Transverse colon (tissue), 4 donors: Measurements from ENCODE around the gene ZMIZ1. TPM values are rescaled to one million over a fixed set of nuclear protein-coding genes. Genes with fewer than 3 reads are reported as not detected.

Experiments used
- DNase-seq: peaks from one replicate; pipeline ENCODE4 v3.0.0-alpha.2; 2019
- H3K27ac ChIP-seq, 4 donors: fragments of 200-600 bp; sonication (generic); 2 replicates each; pipeline ENCODE4 v1.5.1; 2016 to 2018; ENCODE audit warnings: inconsistent platforms in 4 of 4
- H3K27me3 ChIP-seq: fragments of 200-600 bp; sonication (generic); 2 replicates; pipeline ENCODE4 v1.5.1; 2017; ENCODE audit warnings: inconsistent platforms
- H3K36me3 ChIP-seq, 4 donors: fragments of 200-600 bp; sonication (generic); 2 replicates each; pipeline ENCODE4 v1.5.1; 2017 to 2019; ENCODE audit warnings: inconsistent platforms in 4 of 4
- H3K4me1 ChIP-seq, 4 donors: fragments of 200-600 bp; sonication (generic); 2 replicates each; pipeline ENCODE4 v1.5.1; 2017 to 2020; ENCODE audit warnings: inconsistent platforms in 4 of 4
- H3K4me3 ChIP-seq, 4 donors: fragments of 200-600 bp; sonication (generic); 1 replicate in 1 of 4; 2 replicates in 3 of 4; pipeline versions ENCODE4 v1.5.1 to v1.6.1; 2017 to 2019; ENCODE audit warnings: inconsistent platforms in 4 of 4
- H3K9me3 ChIP-seq, 2 donors: fragments of 200-600 bp; sonication (generic); 2 replicates each; pipeline ENCODE4 v1.5.1; 2017 to 2019; ENCODE audit warnings: inconsistent platforms in 2 of 2
- EP300 ChIP-seq: sonication (generic); formaldehyde crosslinking; IDR thresholded peaks from one replicate; pipeline ENCODE4 v1.6.1; 2017; ENCODE audit warnings: antibody characterized with exemption, low read depth
- POLR2A ChIP-seq: fragments of 450-650 bp; IDR thresholded peaks from one replicate; pipeline ENCODE4 v1.6.1; 2016; ENCODE audit warnings: antibody characterized with exemption, mild to moderate bottlenecking, moderate library complexity
- POLR2AphosphoS5 ChIP-seq, 3 donors: sonication (generic); formaldehyde crosslinking; IDR thresholded peaks; one replicate each; pipeline ENCODE4 v1.6.1; 2016; ENCODE audit warnings: antibody characterized with exemption in 3 of 3
- WGBS, 2 donors: methylation state at CpG; one replicate each; pipeline ENCODE4 v1.1.5; 2018; ENCODE audit warnings: low coverage in 1 of 2; 5-methylcytosine and 5-hydroxymethylcytosine counted together
- in situ Hi-C, 4 donors: fragments of 200-750 bp; cut with MboI; loops; one replicate each; pipeline versions ENCODE4 v1.15.0 to v1.15.1; 2017; ENCODE audit warnings: low sequenced_read_pairs in 3 of 4, low pct_ligation_motif_present in 1 of 4, low pct_unique_long_range_greater_than_20kb in 1 of 4
- intact Hi-C: fragments of 100-400 bp; cut with DNase I; formaldehyde crosslinking; loops from one replicate; pipeline ENCODE4 v1.15.1; 2023; ENCODE audit warnings: low total_unique reads
- total RNA-seq, 4 donors: library from RNA; depleted of rRNA; stranded (reverse); fragments of >200 nt; gene quantifications; one replicate each; pipeline ENCODE4 v1.1.0, GENCODE V29; 2016
- TF ChIP-seq, protein P1 (sequence below), 5 experiments: fragments of 200-600 bp in 3 of 5; fragments of 450-650 bp in 2 of 5; sonication (generic) in 3 of 5; IDR thresholded peaks; 1 replicate in 2 of 5; 2 replicates in 3 of 5; pipeline ENCODE4 v1.5.1; 2016 to 2017; ENCODE audit warnings: antibody characterized with exemption in 5 of 5, inconsistent platforms in 3 of 5, mild to moderate bottlenecking in 2 of 5, moderate library complexity in 1 of 5

Gene ZMIZ1
- total RNA-seq, 4 donors from 2014 or later: 32.0 to 108 (median 63.0) TPM

GRCh38 chr10:79326361-79327089, 257.8 kb downstream of the ZMIZ1 start:
- 73 to 91% methylated on average over 2 to 3 of the region's 3 CpGs for WGBS, 2 donors
- H3K9me3 ChIP-seq: no peaks in the 10 kb centered on the region
- DNase-seq: no peak
- no peak overlapping the region for H3K27ac ChIP-seq
- no peak overlapping the region for H3K4me3 ChIP-seq
- peaks cover 0 to 29% (median 2%) of the 10 kb centered on the region in 4 donors for H3K4me1 ChIP-seq
- H3K36me3 ChIP-seq: no peaks in the 10 kb centered on the region
- H3K27me3 ChIP-seq: no peaks in the 10 kb centered on the region
- in situ Hi-C loops (no loop called here), intact Hi-C loops (no loop called here)
- TF ChIP-seq, protein P1, sequence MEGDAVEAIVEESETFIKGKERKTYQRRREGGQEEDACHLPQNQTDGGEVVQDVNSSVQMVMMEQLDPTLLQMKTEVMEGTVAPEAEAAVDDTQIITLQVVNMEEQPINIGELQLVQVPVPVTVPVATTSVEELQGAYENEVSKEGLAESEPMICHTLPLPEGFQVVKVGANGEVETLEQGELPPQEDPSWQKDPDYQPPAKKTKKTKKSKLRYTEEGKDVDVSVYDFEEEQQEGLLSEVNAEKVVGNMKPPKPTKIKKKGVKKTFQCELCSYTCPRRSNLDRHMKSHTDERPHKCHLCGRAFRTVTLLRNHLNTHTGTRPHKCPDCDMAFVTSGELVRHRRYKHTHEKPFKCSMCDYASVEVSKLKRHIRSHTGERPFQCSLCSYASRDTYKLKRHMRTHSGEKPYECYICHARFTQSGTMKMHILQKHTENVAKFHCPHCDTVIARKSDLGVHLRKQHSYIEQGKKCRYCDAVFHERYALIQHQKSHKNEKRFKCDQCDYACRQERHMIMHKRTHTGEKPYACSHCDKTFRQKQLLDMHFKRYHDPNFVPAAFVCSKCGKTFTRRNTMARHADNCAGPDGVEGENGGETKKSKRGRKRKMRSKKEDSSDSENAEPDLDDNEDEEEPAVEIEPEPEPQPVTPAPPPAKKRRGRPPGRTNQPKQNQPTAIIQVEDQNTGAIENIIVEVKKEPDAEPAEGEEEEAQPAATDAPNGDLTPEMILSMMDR (IDR thresholded peaks at IDR 0.05): no peak
- TF ChIP-seq EP300 (no peak), POLR2A (no peak), POLR2AphosphoS5 (IDR thresholded peaks at IDR 0.05) (no peak)

GRCh38 chr10:79327090-79327457, 258.3 kb downstream of the ZMIZ1 start:
- no peaks in the 10 kb centered on the region for H3K27me3 ChIP-seq
- intact Hi-C loops: no loop called here
- 70 to 100% methylated on average over 1 to 7 of the region's 8 CpGs for WGBS, 2 donors
- H3K4me3 ChIP-seq: no peak overlapping the region
- H3K27ac ChIP-seq: no peak overlapping the region
- no peak for TF ChIP-seq POLR2A
- TF ChIP-seq, protein P1 (IDR thresholded peaks at IDR 0.05): no peak
- TF ChIP-seq POLR2AphosphoS5 (IDR thresholded peaks at IDR 0.05): no peak
- no peak for TF ChIP-seq EP300
- no peaks in the 10 kb centered on the region for H3K9me3 ChIP-seq
- in situ Hi-C loops: no loop called here
- no peaks in the 10 kb centered on the region for H3K36me3 ChIP-seq
- DNase-seq: peak; percentile 44
- peaks cover 0 to 33% (median under 1%) of the 10 kb centered on the region in 4 donors for H3K4me1 ChIP-seq

DNA sequence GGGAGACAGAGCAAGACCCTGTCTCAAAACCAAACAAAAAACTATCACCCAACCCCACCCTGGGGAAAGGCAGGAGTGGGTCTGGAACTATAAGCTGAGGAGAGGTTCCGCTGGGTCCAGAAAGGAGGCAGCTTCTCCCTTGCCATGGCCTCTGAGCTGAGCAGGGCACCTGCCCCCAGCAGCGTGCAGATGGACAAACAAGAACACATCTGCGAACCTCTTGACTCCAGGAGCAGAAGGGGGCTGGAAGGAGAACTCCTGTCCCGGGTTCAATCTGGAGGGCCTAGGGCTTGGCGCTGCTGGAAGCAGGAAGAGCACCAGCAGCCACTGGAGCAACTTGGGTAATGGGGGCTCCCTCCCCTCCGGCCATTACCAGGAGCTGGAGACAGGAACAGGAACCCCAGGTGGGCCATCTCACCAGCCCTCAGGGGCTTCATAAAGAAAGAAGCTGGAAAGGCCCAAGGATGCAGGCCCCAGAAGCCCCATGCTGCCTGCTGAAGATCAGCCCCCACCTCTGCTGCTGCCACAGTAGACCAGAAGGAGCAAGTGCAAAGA, 259.5 kb downstream of the ZMIZ1 start:
- Histone ChIP-seq H3K4me3 (no peak overlapping the region), H3K9me3 (no peaks in the 10 kb centered on the region), H3K27ac (no peak overlapping the region), H3K36me3 (no peaks in the 10 kb centered on the region), H3K27me3 (no peaks in the 10 kb centered on the region), H3K4me1 (peaks cover 0 to 21% (median 0%) of the 10 kb centered on the region in 4 donors)
- intact Hi-C loops (no loop called here), in situ Hi-C loops (no loop called here)
- 91% methylated on average over 6 of the region's 6 CpGs; no CpG with 5 or more reads in 1 of the 2 donors for WGBS, 2 donors
- TF ChIP-seq POLR2A (no peak), EP300 (no peak), POLR2AphosphoS5 (IDR thresholded peaks at IDR 0.05) (no peak)
- TF ChIP-seq, protein P1 (IDR thresholded peaks at IDR 0.05): no peak
- no peak for DNase-seq

DNA sequence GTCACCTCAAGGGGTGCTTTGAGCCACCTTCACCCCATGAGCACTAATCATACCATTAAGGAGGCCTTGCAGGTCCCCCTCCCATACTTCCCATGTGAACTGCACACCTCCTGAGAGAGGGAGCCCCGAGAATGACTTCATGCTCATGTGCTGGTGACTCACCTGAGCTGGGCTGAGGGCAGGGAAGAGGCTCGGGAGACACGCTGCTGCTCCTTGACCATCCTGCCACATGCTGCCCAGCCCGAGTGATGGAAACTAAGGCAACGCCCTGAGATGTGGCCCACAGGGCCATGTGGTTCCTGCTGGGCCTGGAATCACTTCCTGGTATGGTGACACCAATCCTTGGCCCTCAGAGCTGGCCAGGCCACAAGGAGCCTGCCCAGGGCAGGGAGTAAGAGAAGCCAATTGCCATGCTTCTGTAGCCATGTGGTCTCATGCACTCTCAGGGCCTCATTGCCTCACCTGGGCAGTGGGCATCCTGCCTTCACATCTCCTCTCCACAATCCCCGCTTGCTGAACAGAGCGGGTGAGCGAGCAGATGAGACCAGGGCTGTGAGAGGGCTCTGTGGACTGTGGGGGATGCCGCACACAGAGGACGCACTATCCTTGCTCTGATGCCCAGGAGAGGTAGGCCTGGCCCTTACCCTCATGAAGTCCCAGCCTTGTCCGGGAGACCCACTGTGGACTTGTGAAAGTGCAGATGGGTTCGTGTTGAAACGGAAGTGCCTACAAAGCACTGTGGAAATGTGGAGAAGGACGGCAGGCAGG, 260.2 kb downstream of the ZMIZ1 start:
- DNase-seq: peak; percentile 47
- WGBS, 2 donors: 88 to 92% methylated on average over 7 to 14 of the region's 14 CpGs
- H3K4me3 ChIP-seq: no peak overlapping the region
- in situ Hi-C loops (no loop called here), intact Hi-C loops (no loop called here)
- no peaks in the 10 kb centered on the region for H3K36me3 ChIP-seq
- H3K27ac ChIP-seq: no peak overlapping the region
- no peaks in the 10 kb centered on the region for H3K27me3 ChIP-seq
- no peaks in the 10 kb centered on the region for H3K9me3 ChIP-seq
- H3K4me1 ChIP-seq: peaks cover 0 to 14% (median 0%) of the 10 kb centered on the region in 4 donors
- TF ChIP-seq POLR2A: no peak
- TF ChIP-seq POLR2AphosphoS5 (IDR thresholded peaks at IDR 0.05): no peak
- TF ChIP-seq, protein P1 (IDR thresholded peaks at IDR 0.05): no peak
- TF ChIP-seq EP300: no peak
